ENCODE measurements around the gene SMU1.
A peak's percentile ranks its signal among the peaks of the same experiment; 100 is the strongest.
"Not testable (repeated sequence)": the region's sequence is repeated elsewhere in the genome, so short reads cannot be mapped to it uniquely, and the experiment has no call there.

SMU1 gene

GRCh38 chr9:33022755-33023154 lies 53.7 kb downstream of the SMU1 start:
- H3K9ac ChIP-seq (ENCODE audit: low read length) = no peak overlapping the region
- H3K4me1 ChIP-seq (ENCODE audit: insufficient read depth, low read length) = peaks cover 35% of the 10 kb centered on the region
- no peaks in the 10 kb centered on the region for H3K27me3 ChIP-seq (ENCODE audit: control insufficient read depth in 1 of 2, insufficient read depth in 2 of 2, low read length in 2 of 2)
- H3K9me3 ChIP-seq (ENCODE audit: low read length) = no peaks in the 10 kb centered on the region
- no peak overlapping the region for H3K4me3 ChIP-seq (ENCODE audit: low read depth in 1 of 2, low read length in 2 of 2)
- H3K36me3 ChIP-seq (ENCODE audit: insufficient read depth, low read length) = no peaks in the 10 kb centered on the region
- H3K27ac ChIP-seq (ENCODE audit: low read depth, low read length) = no peak overlapping the region

GRCh38 chr9:33022303-33022702 lies 54.2 kb downstream of the SMU1 start:
- H3K4me3 ChIP-seq (ENCODE audit: low read depth in 1 of 2, low read length in 2 of 2) = no peak overlapping the region
- H3K27ac ChIP-seq (ENCODE audit: low read depth, low read length) = no peak overlapping the region
- H3K4me1 ChIP-seq (ENCODE audit: insufficient read depth, low read length) = peaks cover 31% of the 10 kb centered on the region

GRCh38 chr9:33019797-33020196 lies 56.7 kb downstream of the SMU1 start:
- no peak overlapping the region for H3K4me3 ChIP-seq (ENCODE audit: low read depth in 1 of 2, low read length in 2 of 2)
- H3K9ac ChIP-seq (ENCODE audit: low read length) = no peak overlapping the region
- H3K4me1 ChIP-seq (ENCODE audit: insufficient read depth, low read length) = peaks cover 20% of the 10 kb centered on the region
- H3K9me3 ChIP-seq (ENCODE audit: low read length) = no peaks in the 10 kb centered on the region
- H3K36me3 ChIP-seq (ENCODE audit: insufficient read depth, low read length) = no peaks in the 10 kb centered on the region
- no peaks in the 10 kb centered on the region for H3K27me3 ChIP-seq (ENCODE audit: control insufficient read depth in 1 of 2, insufficient read depth in 2 of 2, low read length in 2 of 2)
- no peak overlapping the region for H3K27ac ChIP-seq (ENCODE audit: low read depth, low read length)

More at GRCh38 chr9:33022303-33022702, 54.2 kb downstream of the SMU1 start:
- Histone ChIP-seq H3K9me3 (ENCODE audit: low read length) (no peaks in the 10 kb centered on the region), H3K36me3 (ENCODE audit: insufficient read depth, low read length) (no peaks in the 10 kb centered on the region), H3K9ac (ENCODE audit: low read length) (no peak overlapping the region), H3K27me3 (ENCODE audit: control insufficient read depth in 1 of 2, insufficient read depth in 2 of 2, low read length in 2 of 2) (no peaks in the 10 kb centered on the region)

- H3K27ac ChIP-seq (ENCODE audit: low read depth, low read length) = no peak overlapping the region
- no peaks in the 10 kb centered on the region for H3K36me3 ChIP-seq (ENCODE audit: insufficient read depth, low read length)
- H3K4me1 ChIP-seq (ENCODE audit: insufficient read depth, low read length) = peaks cover 3% of the 10 kb centered on the region
- no peak overlapping the region for H3K9ac ChIP-seq (ENCODE audit: low read length)
- no peak overlapping the region for H3K4me3 ChIP-seq (ENCODE audit: low read depth in 1 of 2, low read length in 2 of 2)
- no peaks in the 10 kb centered on the region for H3K9me3 ChIP-seq (ENCODE audit: low read length)
- no peaks in the 10 kb centered on the region for H3K27me3 ChIP-seq (ENCODE audit: control insufficient read depth in 1 of 2, insufficient read depth in 2 of 2, low read length in 2 of 2)
These were observed 59.0 kb downstream of the SMU1 start for GRCh38 chr9:33017283-33018041.

GRCh38 chr9:33014665-33015014 lies 61.8 kb downstream of the SMU1 start:
- H3K27me3 ChIP-seq (ENCODE audit: control insufficient read depth in 1 of 2, insufficient read depth in 2 of 2, low read length in 2 of 2) = no peaks in the 10 kb centered on the region
- no peaks in the 10 kb centered on the region for H3K36me3 ChIP-seq (ENCODE audit: insufficient read depth, low read length)
- no peaks in the 10 kb centered on the region for H3K9me3 ChIP-seq (ENCODE audit: low read length)
- no peak overlapping the region for H3K4me3 ChIP-seq (ENCODE audit: low read depth in 1 of 2, low read length in 2 of 2)
- no peaks in the 10 kb centered on the region for H3K4me1 ChIP-seq (ENCODE audit: insufficient read depth, low read length)
- H3K9ac ChIP-seq (ENCODE audit: low read length) = no peak overlapping the region
- H3K27ac ChIP-seq (ENCODE audit: low read depth, low read length) = no peak overlapping the region

GRCh38 chr9:33013962-33014664 lies 62.4 kb downstream of the SMU1 start:
- H3K9ac ChIP-seq (ENCODE audit: low read length) = no peak overlapping the region
- no peak overlapping the region for H3K27ac ChIP-seq (ENCODE audit: low read depth, low read length)
- no peaks in the 10 kb centered on the region for H3K4me1 ChIP-seq (ENCODE audit: insufficient read depth, low read length)
- H3K36me3 ChIP-seq (ENCODE audit: insufficient read depth, low read length) = no peaks in the 10 kb centered on the region
- no peaks in the 10 kb centered on the region for H3K27me3 ChIP-seq (ENCODE audit: control insufficient read depth in 1 of 2, insufficient read depth in 2 of 2, low read length in 2 of 2)
- H3K4me3 ChIP-seq (ENCODE audit: low read depth in 1 of 2, low read length in 2 of 2) = no peak overlapping the region
- no peaks in the 10 kb centered on the region for H3K9me3 ChIP-seq (ENCODE audit: low read length)

GRCh38 chr9:33012328-33013069 lies 64.0 kb downstream of the SMU1 start:
- no peaks in the 10 kb centered on the region for H3K9me3 ChIP-seq (ENCODE audit: low read length)
- H3K27me3 ChIP-seq (ENCODE audit: control insufficient read depth in 1 of 2, insufficient read depth in 2 of 2, low read length in 2 of 2) = no peaks in the 10 kb centered on the region
- H3K36me3 ChIP-seq (ENCODE audit: insufficient read depth, low read length) = no peaks in the 10 kb centered on the region
- no peak overlapping the region for H3K9ac ChIP-seq (ENCODE audit: low read length)
- no peaks in the 10 kb centered on the region for H3K4me1 ChIP-seq (ENCODE audit: insufficient read depth, low read length)
- H3K27ac ChIP-seq (ENCODE audit: low read depth, low read length) = no peak overlapping the region
- no peak overlapping the region for H3K4me3 ChIP-seq (ENCODE audit: low read depth in 1 of 2, low read length in 2 of 2)

GRCh38 chr9:33011831-33012230 lies 64.6 kb downstream of the SMU1 start:
- no peaks in the 10 kb centered on the region for H3K4me1 ChIP-seq (ENCODE audit: insufficient read depth, low read length)
- no peak overlapping the region for H3K4me3 ChIP-seq (ENCODE audit: low read depth in 1 of 2, low read length in 2 of 2)
- H3K27me3 ChIP-seq (ENCODE audit: control insufficient read depth in 1 of 2, insufficient read depth in 2 of 2, low read length in 2 of 2) = no peaks in the 10 kb centered on the region
- H3K36me3 ChIP-seq (ENCODE audit: insufficient read depth, low read length) = no peaks in the 10 kb centered on the region
- no peaks in the 10 kb centered on the region for H3K9me3 ChIP-seq (ENCODE audit: low read length)
- H3K9ac ChIP-seq (ENCODE audit: low read length) = no peak overlapping the region
- H3K27ac ChIP-seq (ENCODE audit: low read depth, low read length) = no peak overlapping the region

- Histone ChIP-seq H3K9me3 (ENCODE audit: low read length) (no peaks in the 10 kb centered on the region), H3K4me1 (ENCODE audit: insufficient read depth, low read length) (no peaks in the 10 kb centered on the region), H3K4me3 (ENCODE audit: low read depth in 1 of 2, low read length in 2 of 2) (no peak overlapping the region), H3K9ac (ENCODE audit: low read length) (no peak overlapping the region), H3K27ac (ENCODE audit: low read depth, low read length) (no peak overlapping the region), H3K36me3 (ENCODE audit: insufficient read depth, low read length) (no peaks in the 10 kb centered on the region), H3K27me3 (ENCODE audit: control insufficient read depth in 1 of 2, insufficient read depth in 2 of 2, low read length in 2 of 2) (no peaks in the 10 kb centered on the region)
These were observed 68.7 kb downstream of the SMU1 start for GRCh38 chr9:33007755-33008154.

- H3K9ac ChIP-seq (ENCODE audit: low read length); H3K4me1 ChIP-seq (ENCODE audit: insufficient read depth, low read length); H3K9me3 ChIP-seq (ENCODE audit: low read length); H3K27me3 ChIP-seq (ENCODE audit: control insufficient read depth in 1 of 2, insufficient read depth in 2 of 2, low read length in 2 of 2); H3K4me3 ChIP-seq (ENCODE audit: low read depth in 1 of 2, low read length in 2 of 2); H3K27ac ChIP-seq (ENCODE audit: low read depth, low read length); H3K36me3 ChIP-seq (ENCODE audit: insufficient read depth, low read length): not testable (repeated sequence)
These were observed 71.1 kb downstream of the SMU1 start for GRCh38 chr9:33005335-33005734.

- H3K9ac ChIP-seq (ENCODE audit: low read length); H3K9me3 ChIP-seq (ENCODE audit: low read length); H3K27me3 ChIP-seq (ENCODE audit: control insufficient read depth in 1 of 2, insufficient read depth in 2 of 2, low read length in 2 of 2); H3K4me1 ChIP-seq (ENCODE audit: insufficient read depth, low read length): not testable (repeated sequence)
- H3K36me3 ChIP-seq (ENCODE audit: insufficient read depth, low read length) = peaks cover 12% of the 10 kb centered on the region
- peak overlapping the region; percentile 87 for H3K27ac ChIP-seq (ENCODE audit: low read depth, low read length)
- H3K4me3 ChIP-seq (ENCODE audit: low read depth in 1 of 2, low read length in 2 of 2) = peak overlapping the region in 1 of 2 donors; percentile 93
These were observed 75.8 kb downstream of the SMU1 start for GRCh38 chr9:33000682-33001055.

All from muscle layer of colon (tissue), 2 donors.